ENCODE results near the gene CTPS1. TPM values are rescaled to one million over a fixed set of nuclear protein-coding genes. Genes with fewer than 3 reads are reported as not detected.

Gene CTPS1
- total RNA-seq, 1 experiment from 2014 or later, result 91.9 TPM

DNA sequence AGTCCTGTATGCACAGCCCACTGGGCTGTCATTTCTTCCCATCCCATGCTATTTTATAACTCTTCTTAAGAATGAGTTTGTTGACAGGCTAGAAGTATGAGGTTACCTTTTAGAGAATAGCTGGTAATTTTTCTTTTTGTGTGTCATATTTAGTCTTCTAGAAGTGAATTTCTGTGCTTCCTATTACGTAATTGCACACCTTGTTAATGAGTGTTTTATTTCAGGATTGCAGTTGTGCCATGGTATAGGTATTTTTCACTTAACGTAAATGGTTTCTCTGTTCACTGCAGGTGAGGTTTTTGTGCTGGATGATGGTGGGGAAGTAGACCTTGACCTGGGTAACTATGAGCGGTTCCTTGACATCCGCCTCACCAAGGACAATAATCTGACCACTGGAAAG lies 5.0 kb downstream of the CTPS1 start:
- Histone ChIP-seq H3K9me3 (ENCODE audit: insufficient read depth, low read depth) (no peaks in the 10 kb centered on the region), H3K4me3 (no peak overlapping the region), H3K4me2 (no peak overlapping the region), H2AFZ (no peak overlapping the region), H3K27me3 (ENCODE audit: insufficient read depth, low read depth) (no peaks in the 10 kb centered on the region), H3K27ac (no peak overlapping the region), H3K4me1 (replicated peaks; ENCODE audit: insufficient read depth) (peaks cover 16% of the 10 kb centered on the region), H3K36me3 (ENCODE audit: low read depth) (peaks cover 66% of the 10 kb centered on the region), H3F3A (ENCODE audit: insufficient read depth, low read depth) (peaks cover 6% of the 10 kb centered on the region; the same call in 1 of the 2 replicates), H3K79me2 (ENCODE audit: low read depth) (peaks cover 59% of the 10 kb centered on the region), H3K9me2 (ENCODE audit: insufficient read depth) (no peaks in the 10 kb centered on the region), H4K20me1 (ENCODE audit: insufficient read depth) (peaks cover 31% of the 10 kb centered on the region)
- BruUV-seq (replicated peaks), result no TSS peak
- intact Hi-C loops (cut with micrococcal nuclease; ENCODE audit: unreplicated experiment), result no loop called here
- CTCF ChIA-PET, result no interaction called here
- POLR2A ChIA-PET (ENCODE audit: unreplicated experiment), result interaction anchor here (0.6 kb wide), 1 partner anchor 125 kb away, joined by 5 read pairs; no protein-coding TSS in a partner anchor
- TF ChIP-seq, protein P1, sequence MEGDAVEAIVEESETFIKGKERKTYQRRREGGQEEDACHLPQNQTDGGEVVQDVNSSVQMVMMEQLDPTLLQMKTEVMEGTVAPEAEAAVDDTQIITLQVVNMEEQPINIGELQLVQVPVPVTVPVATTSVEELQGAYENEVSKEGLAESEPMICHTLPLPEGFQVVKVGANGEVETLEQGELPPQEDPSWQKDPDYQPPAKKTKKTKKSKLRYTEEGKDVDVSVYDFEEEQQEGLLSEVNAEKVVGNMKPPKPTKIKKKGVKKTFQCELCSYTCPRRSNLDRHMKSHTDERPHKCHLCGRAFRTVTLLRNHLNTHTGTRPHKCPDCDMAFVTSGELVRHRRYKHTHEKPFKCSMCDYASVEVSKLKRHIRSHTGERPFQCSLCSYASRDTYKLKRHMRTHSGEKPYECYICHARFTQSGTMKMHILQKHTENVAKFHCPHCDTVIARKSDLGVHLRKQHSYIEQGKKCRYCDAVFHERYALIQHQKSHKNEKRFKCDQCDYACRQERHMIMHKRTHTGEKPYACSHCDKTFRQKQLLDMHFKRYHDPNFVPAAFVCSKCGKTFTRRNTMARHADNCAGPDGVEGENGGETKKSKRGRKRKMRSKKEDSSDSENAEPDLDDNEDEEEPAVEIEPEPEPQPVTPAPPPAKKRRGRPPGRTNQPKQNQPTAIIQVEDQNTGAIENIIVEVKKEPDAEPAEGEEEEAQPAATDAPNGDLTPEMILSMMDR (conservative IDR thresholded peaks at IDR 0.05), result no peak
- TF ChIP-seq EZH2 (IDR thresholded peaks at IDR 0.05; ENCODE audit: low read depth), result no peak
- no peak for DNase-seq

DNA sequence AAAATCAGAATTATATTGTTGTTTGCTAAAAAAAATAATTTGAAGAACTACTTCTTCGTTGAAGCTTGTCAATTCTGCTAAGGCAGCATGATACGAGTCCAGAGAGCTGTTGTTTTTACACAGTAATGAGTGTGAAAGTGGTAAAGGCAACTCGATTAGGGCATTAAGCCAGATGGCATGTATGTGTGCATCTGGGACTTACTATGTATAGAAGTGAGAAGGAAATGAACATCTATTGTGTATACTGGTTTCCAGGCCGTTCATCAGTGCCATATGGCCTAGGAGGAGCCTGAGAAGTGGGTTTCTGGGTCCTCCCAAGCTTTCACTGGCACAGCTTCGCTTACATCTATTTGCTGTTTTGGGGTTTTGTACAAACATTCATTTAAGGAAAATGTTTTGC lies 5.7 kb downstream of the CTPS1 start:
- H3F3A ChIP-seq (ENCODE audit: insufficient read depth, low read depth), result peaks cover 13% of the 10 kb centered on the region; the same call in 1 of the 2 replicates
- no TSS peak for BruUV-seq (replicated peaks)

DNA sequence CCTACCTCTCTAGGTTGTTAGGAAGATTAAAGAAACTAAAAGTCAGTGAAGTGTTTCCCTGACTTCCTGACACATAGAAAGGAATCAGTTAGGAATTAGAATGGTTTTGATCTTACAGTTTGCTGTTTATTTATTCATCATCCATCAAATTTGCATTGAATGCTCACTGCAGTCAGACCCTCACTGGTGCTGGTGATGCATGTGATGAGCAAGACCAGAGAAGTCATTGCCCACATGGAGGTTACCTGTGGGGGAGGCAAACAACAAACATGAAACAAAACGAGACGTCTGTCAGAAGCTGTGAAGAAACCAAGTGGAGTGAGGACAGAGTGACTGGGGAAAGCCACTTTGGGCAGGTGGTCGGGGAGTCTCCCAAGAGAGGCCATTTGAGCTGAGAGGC lies 6.4 kb downstream of the CTPS1 start:
- no peaks in the 10 kb centered on the region for H3K9me3 ChIP-seq (ENCODE audit: insufficient read depth, low read depth)
- no peak overlapping the region for H3K4me3 ChIP-seq
- H3K27ac ChIP-seq, result no peak overlapping the region
- no peak for TF ChIP-seq EZH2 (IDR thresholded peaks at IDR 0.05; ENCODE audit: low read depth)
- TF ChIP-seq, protein P1 (conservative IDR thresholded peaks at IDR 0.05), result no peak
- no TSS peak for BruUV-seq (replicated peaks)
- peaks cover 29% of the 10 kb centered on the region for H4K20me1 ChIP-seq (ENCODE audit: insufficient read depth)
- H3K36me3 ChIP-seq (ENCODE audit: low read depth), result peaks cover 77% of the 10 kb centered on the region
- no peak for DNase-seq
- peaks cover 15% of the 10 kb centered on the region; the same call in 1 of the 2 replicates for H3F3A ChIP-seq (ENCODE audit: insufficient read depth, low read depth)
- peaks cover 51% of the 10 kb centered on the region for H3K79me2 ChIP-seq (ENCODE audit: low read depth)
- no peak overlapping the region for H3K4me2 ChIP-seq
- ChIA-PET CTCF (no interaction called here), POLR2A (ENCODE audit: unreplicated experiment) (interaction anchor here (0.6 kb wide), 1 partner anchor 8 kb away, joined by 4 read pairs; no protein-coding TSS in a partner anchor)
- intact Hi-C loops (cut with micrococcal nuclease; ENCODE audit: unreplicated experiment), result no loop called here
- H3K4me1 ChIP-seq (replicated peaks; ENCODE audit: insufficient read depth), result peaks cover 13% of the 10 kb centered on the region
- H3K27me3 ChIP-seq (ENCODE audit: insufficient read depth, low read depth), result no peaks in the 10 kb centered on the region
- H2AFZ ChIP-seq, result no peak overlapping the region
- H3K9me2 ChIP-seq (ENCODE audit: insufficient read depth), result no peaks in the 10 kb centered on the region

More for the DNA sequence above, 5.7 kb downstream of the CTPS1 start:
- no peak for DNase-seq
- Histone ChIP-seq H4K20me1 (ENCODE audit: insufficient read depth) (peaks cover 31% of the 10 kb centered on the region), H3K9me2 (ENCODE audit: insufficient read depth) (no peaks in the 10 kb centered on the region), H3K79me2 (ENCODE audit: low read depth) (peaks cover 58% of the 10 kb centered on the region), H3K27ac (no peak overlapping the region), H2AFZ (no peak overlapping the region), H3K4me3 (no peak overlapping the region), H3K27me3 (ENCODE audit: insufficient read depth, low read depth) (no peaks in the 10 kb centered on the region), H3K9me3 (ENCODE audit: insufficient read depth, low read depth) (no peaks in the 10 kb centered on the region), H3K4me1 (replicated peaks; ENCODE audit: insufficient read depth) (peaks cover 16% of the 10 kb centered on the region), H3K4me2 (no peak overlapping the region), H3K36me3 (ENCODE audit: low read depth) (peaks cover 72% of the 10 kb centered on the region)
- no peak for TF ChIP-seq EZH2 (IDR thresholded peaks at IDR 0.05; ENCODE audit: low read depth)
- TF ChIP-seq, protein P1 (conservative IDR thresholded peaks at IDR 0.05), result no peak
- ChIA-PET POLR2A (ENCODE audit: unreplicated experiment) (no interaction called here), CTCF (interaction anchor here (0.6 kb wide), 1 partner anchor 13 kb away, joined by 11 read pairs; no protein-coding TSS in a partner anchor)
- intact Hi-C loops (cut with micrococcal nuclease; ENCODE audit: unreplicated experiment), result no loop called here
